Vagina (tissue), 2 donors: ENCODE measurements around the gene GATA5. TPM values are rescaled to one million over a fixed set of nuclear protein-coding genes. Genes with fewer than 3 reads are reported as not detected.

Experiments
- DNase-seq, 2 donors: peaks; one replicate each; pipeline ENCODE4 v3.0.0-alpha.2; 2017; ENCODE audit errors: extremely low spot score in 2 of 2
- H3K27ac ChIP-seq: fragments of 200-600 bp; sonication (generic); one replicate; pipeline ENCODE4 v1.5.1; 2019
- H3K27me3 ChIP-seq: fragments of 200-600 bp; sonication (generic); one replicate; pipeline ENCODE4 v1.5.1; 2019
- H3K36me3 ChIP-seq, 2 donors: fragments of 200-600 bp; sonication (generic); one replicate each; pipeline ENCODE4 v1.5.1; 2017 to 2019
- H3K4me1 ChIP-seq: fragments of 200-600 bp; sonication (generic); one replicate; pipeline ENCODE4 v1.5.1; 2019
- H3K4me3 ChIP-seq, 2 donors: fragments of 200-600 bp; sonication (generic); 1 replicate in 1 of 2; 2 replicates in 1 of 2; pipeline ENCODE4 v1.5.1; 2016 to 2019
- H3K9me3 ChIP-seq: fragments of 200-600 bp; sonication (generic); one replicate; pipeline ENCODE4 v1.5.1; 2019
- POLR2A ChIP-seq, 2 donors: fragments of 450-650 bp; IDR thresholded peaks; one replicate each; pipeline ENCODE4 v1.6.1; 2017; ENCODE audit warnings: antibody characterized with exemption in 2 of 2, mild to moderate bottlenecking in 2 of 2, moderate library complexity in 2 of 2
- POLR2AphosphoS5 ChIP-seq, 2 donors: sonication (generic); formaldehyde crosslinking; IDR thresholded peaks; one replicate each; pipeline ENCODE4 v1.9.0; 2017; ENCODE audit warnings: antibody characterized with exemption in 2 of 2, mild to moderate bottlenecking in 2 of 2, low read depth in 1 of 2; ENCODE audit not compliant: insufficient read depth in 1 of 2
- intact Hi-C: fragments of 100-400 bp; cut with DNase I; formaldehyde crosslinking; loops from one replicate; pipeline ENCODE4 v1.15.1; 2023
- total RNA-seq: library from RNA; depleted of rRNA; stranded (reverse); fragments of >200 nt; gene quantifications from one replicate; pipeline ENCODE4 v1.2.3, GENCODE V29; 2016
- TF ChIP-seq, protein P1 (sequence below), 3 experiments: fragments of 450-650 bp in 2 of 3; fragments of 200-600 bp in 1 of 3; sonication (generic) in 1 of 3; IDR thresholded peaks; one replicate each; pipeline ENCODE4 v1.5.1; 2017 to 2019; ENCODE audit warnings: antibody characterized with exemption in 3 of 3, mild to moderate bottlenecking in 2 of 3, moderate library complexity in 2 of 3

GATA5 gene
- total RNA-seq, 1 donor from 2014 or later = 7.9 TPM

DNA sequence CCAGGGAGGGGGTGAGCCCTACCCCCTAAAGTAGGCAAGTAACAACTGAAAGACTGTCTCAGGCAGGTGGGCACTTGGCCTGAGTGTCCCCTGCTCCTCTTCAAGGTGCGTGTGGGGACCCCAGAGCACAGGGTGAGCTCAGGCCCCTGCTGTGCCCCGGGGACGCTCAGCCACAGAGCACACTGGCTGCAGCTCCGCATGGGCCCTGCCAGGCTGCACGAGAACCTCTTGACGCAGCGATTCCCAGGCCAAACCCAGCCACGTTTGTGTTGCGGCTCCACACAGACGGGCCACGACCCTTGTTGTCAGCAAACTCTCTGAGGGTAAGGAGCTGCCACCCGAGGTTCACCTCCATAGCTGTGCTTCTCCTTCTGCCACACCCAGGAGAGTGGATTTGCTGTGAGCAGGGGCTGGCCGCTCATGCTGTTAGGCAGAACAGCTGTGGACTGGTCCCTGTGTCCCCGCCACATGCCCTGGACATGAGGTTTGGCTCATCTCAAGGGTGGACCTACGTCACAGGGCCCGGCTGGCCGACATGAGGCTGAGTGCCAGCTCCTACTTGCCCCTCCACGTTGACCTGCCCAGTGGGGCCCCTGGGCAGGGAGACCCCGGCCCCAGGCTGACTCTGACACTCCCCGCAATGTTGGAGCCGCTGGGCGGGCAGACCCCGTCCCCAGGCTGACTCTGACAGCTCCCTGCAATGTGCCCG, 29.7 kb upstream of the GATA5 start:
- Histone ChIP-seq H3K27ac (no peak overlapping the region), H3K27me3 (no peaks in the 10 kb centered on the region), H3K4me3 (no peak overlapping the region), H3K36me3 (no peaks in the 10 kb centered on the region), H3K9me3 (no peaks in the 10 kb centered on the region), H3K4me1 (no peaks in the 10 kb centered on the region)
- TF ChIP-seq POLR2AphosphoS5 (IDR thresholded peaks at IDR 0.05; ENCODE audit: insufficient read depth in 1 of 2, low read depth in 1 of 2) (no peak), POLR2A (IDR thresholded peaks at IDR 0.05) (no peak)
- TF ChIP-seq, protein P1, sequence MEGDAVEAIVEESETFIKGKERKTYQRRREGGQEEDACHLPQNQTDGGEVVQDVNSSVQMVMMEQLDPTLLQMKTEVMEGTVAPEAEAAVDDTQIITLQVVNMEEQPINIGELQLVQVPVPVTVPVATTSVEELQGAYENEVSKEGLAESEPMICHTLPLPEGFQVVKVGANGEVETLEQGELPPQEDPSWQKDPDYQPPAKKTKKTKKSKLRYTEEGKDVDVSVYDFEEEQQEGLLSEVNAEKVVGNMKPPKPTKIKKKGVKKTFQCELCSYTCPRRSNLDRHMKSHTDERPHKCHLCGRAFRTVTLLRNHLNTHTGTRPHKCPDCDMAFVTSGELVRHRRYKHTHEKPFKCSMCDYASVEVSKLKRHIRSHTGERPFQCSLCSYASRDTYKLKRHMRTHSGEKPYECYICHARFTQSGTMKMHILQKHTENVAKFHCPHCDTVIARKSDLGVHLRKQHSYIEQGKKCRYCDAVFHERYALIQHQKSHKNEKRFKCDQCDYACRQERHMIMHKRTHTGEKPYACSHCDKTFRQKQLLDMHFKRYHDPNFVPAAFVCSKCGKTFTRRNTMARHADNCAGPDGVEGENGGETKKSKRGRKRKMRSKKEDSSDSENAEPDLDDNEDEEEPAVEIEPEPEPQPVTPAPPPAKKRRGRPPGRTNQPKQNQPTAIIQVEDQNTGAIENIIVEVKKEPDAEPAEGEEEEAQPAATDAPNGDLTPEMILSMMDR (IDR thresholded peaks at IDR 0.05) = no peak
- DNase-seq = no peak
- intact Hi-C loops = loop anchor here (2.0 kb wide), 1 partner anchor 57 kb away; no protein-coding TSS in a partner anchor

DNA sequence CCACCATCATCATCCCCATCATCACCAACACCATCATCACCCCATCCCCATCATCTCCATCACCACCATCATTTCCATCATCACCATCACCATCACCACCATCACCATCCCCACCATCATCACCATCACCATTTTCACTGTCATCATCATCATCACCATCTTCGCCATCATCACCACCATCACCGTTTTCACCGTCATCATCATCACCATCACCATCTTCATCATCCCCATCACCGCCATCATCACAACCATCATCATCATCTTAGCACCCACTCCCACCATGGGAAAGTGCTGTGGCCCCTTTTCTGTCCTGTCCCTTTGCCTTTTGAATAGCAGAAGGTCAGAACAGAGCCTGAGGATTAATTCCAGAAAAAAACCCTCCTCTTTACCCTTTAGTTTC, 28.5 kb upstream of the GATA5 start:
- Histone ChIP-seq H3K9me3 (no peaks in the 10 kb centered on the region), H3K4me3 (no peak overlapping the region), H3K4me1 (no peaks in the 10 kb centered on the region), H3K27me3 (no peaks in the 10 kb centered on the region), H3K27ac (no peak overlapping the region), H3K36me3 (no peaks in the 10 kb centered on the region)
- TF ChIP-seq POLR2AphosphoS5 (IDR thresholded peaks at IDR 0.05; ENCODE audit: insufficient read depth in 1 of 2, low read depth in 1 of 2) = no peak
- TF ChIP-seq, protein P1 (IDR thresholded peaks at IDR 0.05) = no peak
- TF ChIP-seq POLR2A (IDR thresholded peaks at IDR 0.05) = no peak
- intact Hi-C loops = loop anchor here (2.0 to 5.0 kb wide), 2 partner anchors 58 to 113 kb away; no protein-coding TSS in a partner anchor
- no peak for DNase-seq

DNA sequence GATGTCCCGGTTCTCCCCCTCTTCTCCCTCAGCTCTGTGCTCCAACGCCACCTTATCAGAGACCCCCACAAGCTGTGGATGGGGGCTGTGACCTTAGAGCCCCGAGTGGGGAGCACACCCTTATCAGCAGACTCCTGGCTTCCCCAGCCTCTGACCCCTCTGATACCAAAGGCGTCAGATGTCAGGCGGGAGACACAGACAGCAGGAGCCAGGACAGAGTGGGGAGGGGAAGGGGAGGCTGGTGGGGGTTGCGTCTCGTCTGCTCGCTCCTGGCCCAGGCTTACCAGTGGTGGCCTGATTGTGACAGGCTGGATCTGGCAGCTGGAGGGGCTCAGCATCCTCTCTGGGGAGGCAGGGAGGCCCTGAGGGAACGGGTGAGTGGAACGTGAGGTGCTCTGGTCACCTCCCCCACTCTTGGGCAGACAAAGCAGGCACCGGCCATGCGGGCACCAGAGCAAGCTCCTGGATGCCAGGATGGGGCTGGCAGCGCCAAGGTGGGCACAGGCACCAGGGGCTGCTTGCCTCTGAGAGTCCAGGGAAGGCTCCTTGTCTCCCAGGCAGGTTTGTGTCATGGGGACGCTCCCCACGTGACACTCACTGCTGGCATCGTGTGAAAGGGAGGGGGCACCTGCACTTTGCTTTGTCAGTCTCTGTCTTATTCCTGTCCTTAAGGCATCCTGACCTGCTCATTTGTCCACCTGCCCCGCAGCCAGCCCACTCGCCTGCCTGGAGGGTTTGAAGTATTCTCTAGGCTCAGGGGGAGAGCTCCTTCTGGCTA, 27.8 kb upstream of the GATA5 start:
- H3K4me3 ChIP-seq = no peak overlapping the region
- TF ChIP-seq POLR2A (IDR thresholded peaks at IDR 0.05) (no peak), POLR2AphosphoS5 (IDR thresholded peaks at IDR 0.05; ENCODE audit: insufficient read depth in 1 of 2, low read depth in 1 of 2) (no peak)
- TF ChIP-seq, protein P1 (IDR thresholded peaks at IDR 0.05) = no peak

DNA sequence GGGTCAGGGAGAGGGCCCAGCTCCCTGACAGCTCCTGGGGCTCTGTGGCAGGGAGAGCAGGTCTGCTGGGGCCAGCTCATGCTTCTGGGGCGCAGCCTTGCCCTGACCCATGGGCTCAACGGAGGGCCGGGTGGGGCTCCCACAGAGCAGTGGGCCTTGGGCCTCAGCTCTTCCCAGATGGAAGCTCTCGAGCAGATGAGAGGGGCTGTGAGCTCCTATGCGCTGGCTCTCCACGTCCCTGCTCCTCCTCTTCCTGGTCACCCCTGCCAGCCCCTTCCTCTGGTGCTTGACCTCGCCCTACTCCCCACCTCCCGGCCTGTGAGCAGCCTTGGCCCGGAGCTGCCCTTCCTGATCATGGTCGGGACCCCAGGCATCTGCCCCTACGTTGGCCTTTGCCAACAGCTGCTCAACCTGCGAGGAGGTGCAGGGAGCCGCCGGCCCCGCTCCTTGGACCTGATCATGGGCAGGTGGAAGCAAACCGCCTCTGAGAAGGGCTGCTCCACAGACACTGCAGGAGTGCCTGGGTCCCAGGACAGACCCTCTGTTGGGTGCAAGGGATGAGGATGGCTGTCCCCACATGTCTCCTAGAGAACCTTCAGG, 26.8 kb upstream of the GATA5 start:
- no peak overlapping the region for H3K27ac ChIP-seq
- intact Hi-C loops = loop anchor here (5.0 kb wide), 1 partner anchor 115 kb away; no protein-coding TSS in a partner anchor
- TF ChIP-seq POLR2A (IDR thresholded peaks at IDR 0.05) (no peak), POLR2AphosphoS5 (IDR thresholded peaks at IDR 0.05; ENCODE audit: insufficient read depth in 1 of 2, low read depth in 1 of 2) (no peak)
- TF ChIP-seq, protein P1 (IDR thresholded peaks at IDR 0.05) = no peak

More for the DNA sequence above, 27.8 kb upstream of the GATA5 start:
- intact Hi-C loops = loop anchor here (2.0 to 5.0 kb wide), 2 partner anchors 59 to 114 kb away; no protein-coding TSS in a partner anchor
- Histone ChIP-seq H3K4me1 (no peaks in the 10 kb centered on the region), H3K36me3 (no peaks in the 10 kb centered on the region), H3K9me3 (no peaks in the 10 kb centered on the region), H3K27ac (no peak overlapping the region), H3K27me3 (no peaks in the 10 kb centered on the region)
- no peak for DNase-seq

More for the DNA sequence above, 26.8 kb upstream of the GATA5 start:
- Histone ChIP-seq H3K4me1 (no peaks in the 10 kb centered on the region), H3K9me3 (no peaks in the 10 kb centered on the region), H3K4me3 (no peak overlapping the region), H3K27me3 (no peaks in the 10 kb centered on the region), H3K36me3 (no peaks in the 10 kb centered on the region)
- no peak for DNase-seq
